Erythroblast (primary cell): ENCODE data around the gene ARHGEF10L.

Source experiments
- GATA1 ChIP-seq: IDR thresholded peaks from 2 replicates; pipeline ENCODE4 v1.6.1; 2011; ENCODE audit warnings: low read depth, mild to moderate bottlenecking, control low read depth, low read length, moderate library complexity
- POLR2A ChIP-seq: IDR thresholded peaks from 2 replicates; pipeline ENCODE4 v1.6.1; 2011; ENCODE audit warnings: mild to moderate bottlenecking, low read length

DNA sequence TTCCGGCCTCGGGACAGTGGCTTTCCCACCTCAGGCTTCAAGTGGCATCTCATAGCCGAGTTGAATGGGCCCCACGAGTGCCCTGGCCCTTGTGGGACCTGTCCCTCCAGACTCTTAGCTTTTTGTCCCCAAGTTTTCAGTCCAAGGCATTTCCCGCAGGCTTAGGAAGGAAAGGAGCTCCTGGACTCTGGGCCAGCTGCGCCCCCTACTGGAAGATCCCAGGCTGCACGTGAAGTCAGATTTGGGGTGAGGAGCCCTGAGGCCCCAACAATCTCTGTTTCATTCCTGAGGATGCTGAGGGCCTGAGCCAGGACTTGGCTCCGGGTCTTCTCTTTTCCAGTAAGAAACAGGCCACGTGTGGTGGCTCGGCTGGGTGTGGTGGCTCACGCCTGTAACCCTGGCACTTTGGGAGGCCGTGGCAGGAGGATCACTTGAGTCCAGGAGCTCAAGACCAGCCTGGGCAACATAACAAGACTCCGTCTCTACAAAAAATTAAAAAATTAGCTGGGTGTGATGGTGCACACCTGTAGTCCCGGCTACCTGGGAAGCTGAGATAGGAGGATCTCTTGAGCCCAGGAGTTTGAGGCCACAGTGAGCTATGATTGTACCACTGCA, 67.4 kb downstream of the ARHGEF10L start:
- TF ChIP-seq POLR2A (no peak), GATA1 (no peak)
